HG02870 (cell line): ENCODE data around the gene PBX3.

Experiments
- ATAC-seq: cut with Tn5 transposase; IDR thresholded peaks from one replicate; pipeline ENCODE4 v1.9.1; 2021; ENCODE audit warnings: mild to moderate bottlenecking, moderate library complexity; ENCODE audit not compliant: unreplicated experiment

Gene PBX3

DNA sequence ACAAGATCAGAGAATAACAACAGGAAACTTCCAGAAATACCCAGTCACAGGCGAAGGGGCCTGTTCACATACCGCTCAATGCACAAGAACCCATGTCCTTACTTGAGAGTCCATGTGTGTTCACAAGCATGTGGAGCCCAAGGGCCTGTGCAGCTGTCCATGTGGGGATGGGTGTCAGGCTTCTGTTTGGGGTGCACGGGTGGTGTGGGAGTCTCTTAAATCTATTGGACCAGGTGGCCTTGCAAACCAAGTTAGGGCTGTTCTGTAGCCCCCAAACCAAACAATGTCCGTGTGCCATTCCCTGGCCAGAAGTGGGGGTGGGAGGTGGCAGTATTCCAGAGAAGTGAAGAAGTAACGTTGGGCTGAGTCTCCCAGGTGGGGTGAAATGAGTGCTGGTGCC lies 222.3 kb downstream of the PBX3 start:
- no peak for ATAC-seq

- ATAC-seq, result no peak
Observed at GRCh38 chr9:125969868-125970267, 222.7 kb downstream of the PBX3 start.

DNA sequence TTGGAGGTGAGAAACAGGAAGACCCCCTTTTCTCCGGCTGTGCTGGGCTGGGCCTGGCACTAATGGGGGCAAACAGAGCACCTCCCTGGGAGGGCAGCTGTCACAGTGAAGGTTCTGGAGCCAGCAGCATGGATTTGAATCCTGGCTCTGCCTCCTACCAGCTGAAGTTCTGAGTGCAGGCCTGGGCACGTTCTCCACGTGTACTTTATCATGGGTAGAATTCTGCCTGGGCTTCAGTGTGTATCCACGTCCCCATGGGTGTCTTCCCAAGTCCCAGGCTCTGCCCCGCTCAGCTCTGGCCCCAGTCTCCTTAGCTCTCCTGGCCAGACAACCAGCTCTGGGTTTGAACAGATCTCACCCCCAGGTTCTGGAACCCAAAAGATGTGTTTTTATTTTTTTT lies 223.2 kb downstream of the PBX3 start:
- ATAC-seq, result no peak

DNA sequence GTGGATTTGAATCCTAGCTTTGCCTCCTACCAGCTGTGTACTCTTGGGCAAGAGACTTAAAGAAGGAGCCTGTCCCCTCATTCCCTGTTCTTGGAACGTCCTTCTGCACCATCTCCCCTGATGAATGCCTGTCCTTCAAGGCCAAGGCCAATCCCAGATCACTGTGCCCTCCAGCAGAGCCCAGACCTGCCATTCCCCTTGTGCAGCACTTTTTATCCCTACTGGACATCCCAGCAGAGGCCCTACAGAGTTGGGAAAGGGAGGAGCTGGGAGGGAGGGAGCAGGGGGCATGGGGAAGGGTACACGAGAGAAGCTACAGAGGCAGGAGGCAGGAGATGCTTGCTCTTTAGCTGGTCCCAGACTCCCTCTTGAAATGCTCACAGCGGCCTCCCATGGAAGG lies 223.9 kb downstream of the PBX3 start:
- no peak for ATAC-seq

DNA sequence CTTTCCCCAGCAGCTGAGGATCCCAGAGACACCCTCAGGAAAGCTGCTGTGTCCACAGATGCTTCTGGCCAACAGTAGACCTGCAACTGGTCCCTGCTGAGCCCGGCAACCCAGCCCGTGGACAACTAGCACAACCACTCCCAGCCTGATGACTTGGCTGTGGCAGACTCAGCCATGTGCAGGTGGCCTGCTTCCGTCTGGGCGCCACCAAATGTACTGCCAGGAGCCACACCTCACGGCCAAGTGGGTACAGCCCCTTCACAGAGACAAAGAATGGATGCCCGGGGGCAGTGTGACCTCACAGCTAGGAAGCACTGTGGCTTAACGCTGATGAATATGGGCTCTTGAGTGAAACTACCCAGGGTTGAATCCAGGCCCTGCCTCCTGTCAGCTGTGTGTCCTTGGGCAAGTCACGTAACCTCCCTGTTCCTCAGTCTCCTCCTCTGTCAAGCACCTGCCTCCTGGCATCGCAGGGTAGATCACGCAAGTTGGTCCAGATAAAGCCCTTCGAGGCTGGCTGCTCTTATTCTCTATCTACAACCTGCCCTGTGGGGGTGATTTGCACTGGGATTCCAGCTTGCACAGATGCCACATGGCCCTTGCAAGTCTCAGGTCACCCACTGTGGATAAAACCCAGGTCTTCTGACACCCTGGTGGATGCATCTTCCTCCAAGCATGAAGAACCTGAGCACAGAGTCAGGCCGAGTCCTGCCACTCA lies 225.0 kb downstream of the PBX3 start:
- ATAC-seq, result no peak

GRCh38 chr9:125973547-125973946 lies 226.4 kb downstream of the PBX3 start:
- no peak for ATAC-seq

DNA sequence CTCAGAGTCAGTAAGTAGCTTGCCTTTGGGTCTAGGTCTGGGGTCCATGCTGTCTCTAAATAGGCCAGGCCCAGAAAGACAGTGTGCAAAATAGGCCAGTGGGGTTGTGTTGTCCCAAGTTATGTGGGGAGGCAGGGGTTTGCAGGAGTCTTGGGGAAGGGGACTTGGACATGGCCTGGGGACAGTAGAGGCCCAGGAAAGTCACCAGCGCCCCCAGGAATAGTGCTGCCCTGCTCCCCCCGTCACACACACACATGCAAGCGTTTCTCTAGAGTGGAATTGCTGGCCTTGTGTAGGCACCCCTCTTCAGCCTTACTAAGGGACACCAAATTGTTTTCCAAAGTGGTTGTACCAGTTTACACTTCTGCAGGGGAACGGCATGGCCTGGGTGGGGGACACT lies 227.5 kb downstream of the PBX3 start:
- no peak for ATAC-seq

GRCh38 chr9:125977223-125977622 lies 230.1 kb downstream of the PBX3 start:
- ATAC-seq, result no peak

- no peak for ATAC-seq
Observed at GRCh38 chr9:125979383-125979782, 232.2 kb downstream of the PBX3 start.

- ATAC-seq, result no peak
Observed at GRCh38 chr9:125982798-125983406, 235.7 kb downstream of the PBX3 start.

DNA sequence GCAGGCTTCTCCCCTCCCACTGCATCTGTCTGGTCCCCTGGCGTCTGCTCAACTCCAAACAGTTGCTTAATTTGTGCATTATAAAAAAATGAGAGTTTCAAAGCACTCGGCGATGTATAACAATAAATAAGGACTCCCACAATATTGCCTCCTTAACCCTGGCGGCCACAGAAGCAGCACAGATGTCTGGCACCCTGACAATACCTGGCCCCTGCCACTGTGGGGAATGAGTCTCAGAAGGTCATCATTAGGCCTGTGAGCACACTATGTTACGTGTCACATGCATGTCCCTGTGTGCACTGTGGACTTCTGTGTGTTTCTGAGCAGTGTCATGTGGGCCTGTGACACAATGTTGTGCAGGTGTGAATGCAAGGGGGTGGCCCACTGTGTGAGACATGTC lies 236.5 kb downstream of the PBX3 start:
- no peak for ATAC-seq

DNA sequence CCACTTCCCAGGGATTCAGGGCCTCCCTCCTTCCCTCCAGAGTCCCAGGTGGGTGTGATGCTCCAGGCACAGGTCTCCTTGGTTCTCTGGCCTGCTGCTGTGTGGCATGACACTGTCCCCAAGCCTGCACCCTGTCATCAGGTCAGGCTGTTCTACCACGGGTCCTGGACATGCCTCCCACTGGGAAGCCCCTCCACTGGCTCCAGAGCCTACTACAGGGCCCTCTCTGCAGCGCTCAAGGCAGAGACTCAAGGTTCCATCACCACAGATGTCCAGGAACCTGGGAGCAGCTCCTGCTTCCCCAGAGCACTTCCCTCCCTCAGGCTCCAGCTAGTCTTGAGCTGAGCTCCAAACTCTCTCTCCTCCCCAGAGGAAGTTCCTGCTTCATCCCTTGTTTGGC lies 237.3 kb downstream of the PBX3 start:
- no peak for ATAC-seq

GRCh38 chr9:125985142-125985997 lies 238.2 kb downstream of the PBX3 start:
- ATAC-seq, result no peak

DNA sequence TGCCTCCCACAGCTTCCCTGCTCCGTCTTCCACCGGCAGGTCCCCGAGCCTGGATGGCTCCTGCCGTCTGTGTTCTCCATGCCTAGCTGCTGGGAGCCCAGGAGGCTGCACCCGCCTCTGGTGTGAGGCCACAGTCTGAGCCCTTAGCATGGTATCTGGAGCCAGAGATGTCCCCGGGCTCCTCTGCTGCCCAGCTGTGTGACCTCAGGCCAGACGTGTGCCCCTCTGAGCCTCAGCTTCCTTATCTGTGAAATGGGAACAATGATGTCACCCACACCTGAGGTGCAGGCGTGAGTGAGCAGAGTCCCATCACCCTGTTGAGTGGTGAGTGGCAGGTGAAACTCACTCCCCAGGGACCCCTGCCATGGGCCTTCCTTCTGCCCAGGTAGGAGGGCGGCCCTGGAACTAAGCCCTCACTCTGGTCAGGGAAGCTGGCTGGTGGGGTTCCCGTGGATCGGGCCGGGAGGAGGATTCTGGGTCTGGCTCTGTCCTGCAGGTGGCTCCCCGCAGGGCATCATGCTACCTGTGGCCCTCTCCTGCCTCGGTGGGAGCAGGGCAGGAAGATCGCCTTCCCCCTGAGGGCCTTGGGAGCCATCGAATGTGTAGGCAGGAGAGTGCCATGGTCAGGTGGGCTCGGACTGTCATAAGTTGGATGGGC lies 239.0 kb downstream of the PBX3 start:
- no peak for ATAC-seq

DNA sequence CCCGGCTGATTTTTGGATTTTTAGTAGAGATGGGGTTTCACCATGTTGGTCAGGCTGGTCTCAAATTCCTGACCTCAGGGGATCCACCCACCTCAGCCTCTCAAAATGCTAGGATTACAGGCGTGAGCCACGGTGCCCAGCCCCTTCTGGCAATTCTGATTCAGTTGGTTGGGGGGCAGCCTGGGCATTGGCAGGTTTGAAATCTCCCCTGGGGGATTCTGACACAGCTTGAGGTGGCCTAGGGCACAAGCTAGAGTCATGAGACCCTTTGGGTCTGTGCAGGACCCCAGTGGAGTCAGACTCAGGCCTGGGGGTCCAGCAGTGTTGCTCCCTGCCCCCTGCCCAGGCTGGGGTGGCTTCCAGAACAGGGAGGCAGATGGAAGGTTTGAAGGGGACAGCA lies 239.8 kb downstream of the PBX3 start:
- ATAC-seq, result no peak

DNA sequence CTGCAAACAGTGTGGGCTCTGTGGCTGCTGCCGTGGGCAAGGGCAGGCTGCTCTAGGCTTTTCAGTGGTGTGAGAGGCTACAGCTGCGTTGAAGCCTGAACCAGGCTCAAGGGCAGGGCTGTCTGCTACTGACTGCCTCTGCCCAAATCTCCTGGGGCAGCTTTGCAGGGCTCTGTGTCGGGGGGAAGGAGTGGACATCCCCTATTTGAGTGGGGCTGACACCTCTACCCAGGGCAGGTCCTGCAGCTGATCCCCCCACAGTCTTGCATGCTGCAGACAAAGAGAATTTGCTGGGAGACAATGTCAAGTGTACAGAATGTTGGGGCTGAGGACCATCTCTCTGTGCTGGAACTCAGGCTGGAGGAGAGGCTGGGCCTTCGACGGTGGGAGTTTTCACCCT lies 240.2 kb downstream of the PBX3 start:
- ATAC-seq, result no peak

GRCh38 chr9:125988479-125989050 lies 241.4 kb downstream of the PBX3 start:
- ATAC-seq, result no peak

DNA sequence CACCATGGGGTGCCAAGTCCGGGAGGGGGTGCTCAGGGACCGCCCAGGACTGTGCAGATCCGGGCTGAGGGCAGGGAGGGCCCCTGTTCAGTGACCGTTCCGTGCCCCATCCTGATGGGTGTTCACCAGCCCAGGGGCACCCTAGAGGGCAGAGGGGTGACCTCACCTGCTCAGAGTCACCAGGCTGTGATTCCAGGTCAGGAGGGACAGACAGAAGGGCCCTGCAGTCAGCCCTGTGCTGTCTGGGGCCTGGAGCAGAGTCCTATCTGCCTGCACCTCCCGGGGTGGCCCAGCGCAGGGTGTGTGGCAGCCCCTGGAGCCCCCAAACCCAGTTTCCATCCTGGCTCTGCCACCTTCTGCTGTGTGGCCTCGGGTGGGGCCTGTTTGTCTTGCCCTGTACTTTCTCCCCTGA lies 241.9 kb downstream of the PBX3 start:
- no peak for ATAC-seq

- no peak for ATAC-seq
Observed at GRCh38 chr9:125989524-125990180, 242.5 kb downstream of the PBX3 start.

DNA sequence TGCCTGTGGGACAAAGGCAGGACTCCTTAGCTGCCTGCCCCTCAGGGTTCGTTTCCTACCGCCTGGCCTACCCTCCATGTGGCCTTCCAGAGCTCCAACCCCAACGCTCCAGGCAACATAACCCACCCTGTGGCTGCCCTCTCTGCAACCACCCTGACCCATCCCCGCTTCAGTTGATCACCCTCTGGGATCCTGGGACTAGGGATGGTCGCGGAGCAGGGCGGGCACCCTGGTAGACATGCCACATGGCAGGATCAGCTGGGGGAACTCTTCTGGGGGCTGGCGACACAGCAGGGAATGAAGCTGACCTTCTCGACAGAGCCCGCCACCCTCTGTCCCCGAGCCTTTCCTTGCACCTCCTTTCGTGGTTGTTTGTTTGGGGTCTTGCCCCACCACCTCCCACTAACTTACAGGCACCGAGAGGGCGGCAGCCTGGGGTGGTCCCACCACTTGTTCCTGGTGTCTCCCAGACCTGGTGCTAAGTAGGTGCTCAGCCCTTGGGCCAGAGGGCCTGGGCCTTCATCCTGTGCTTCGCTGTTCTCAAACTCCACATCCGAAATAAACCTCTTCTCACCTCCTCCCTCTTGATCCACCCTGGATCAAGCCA lies 243.1 kb downstream of the PBX3 start:
- no peak for ATAC-seq
